Ovary (tissue), 9 donors: Measurements from ENCODE around the gene GBX1. TPM values are rescaled to one million over a fixed set of nuclear protein-coding genes. Genes with fewer than 3 reads are reported as not detected.

ENCODE experiments used
- DNase-seq, 5 donors: peaks; one replicate each; pipeline ENCODE4 v3.0.0-alpha.2; 2019 to 2020
- H3K27ac ChIP-seq, 2 donors: fragments of 200-600 bp; one replicate each; pipeline versions ENCODE4 v1.5.1 to v1.8.0; 2019 to 2022
- H3K27me3 ChIP-seq: fragments of 200-600 bp; one replicate; pipeline ENCODE4 v1.8.0; 2022
- H3K36me3 ChIP-seq: fragments of 200-600 bp; sonication (generic); one replicate; pipeline ENCODE4 v1.5.1; 2019
- H3K4me1 ChIP-seq: one replicate; pipeline ENCODE4 v1.8.1; 2013; ENCODE audit warnings: mild to moderate bottlenecking, moderate library complexity; ENCODE audit not compliant: insufficient read depth
- H3K4me3 ChIP-seq: fragments of 200-600 bp; sonication (generic); one replicate; pipeline ENCODE4 v1.5.1; 2017
- H3K9me3 ChIP-seq, 2 donors: fragments of 200-600 bp in 1 of 2; sonication (generic) in 1 of 2; one replicate each; pipeline versions ENCODE4 v1.5.1 to v1.8.1; 2013 to 2019; ENCODE audit warnings: mild to moderate bottlenecking in 1 of 2, moderate library complexity in 1 of 2
- EP300 ChIP-seq: sonication (generic); formaldehyde crosslinking; IDR thresholded peaks from one replicate; pipeline ENCODE4 v1.6.1; 2017; ENCODE audit warnings: antibody characterized with exemption
- POLR2A ChIP-seq: fragments of 450-650 bp; IDR thresholded peaks from one replicate; pipeline ENCODE4 v1.6.1; 2017; ENCODE audit warnings: antibody characterized with exemption, mild to moderate bottlenecking, moderate library complexity
- WGBS, 3 donors: extraction: QIAGEN DNeasy Blood & Tissue Kit in 1 of 3; methylation state at CpG; one replicate each; pipeline versions ENCODE4 v1.1.5 to v1.1.7; 2013 to 2017; 5-methylcytosine and 5-hydroxymethylcytosine counted together
- intact Hi-C, 4 donors: fragments of 100-400 bp; cut with DNase I; formaldehyde crosslinking; loops; one replicate each; pipeline versions ENCODE4 v1.11.0 to v1.15.1; 2022 to 2023
- polyA plus RNA-seq, 2 donors: library from polyadenylated mRNA; stranded (reverse); fragments of 200-250 nt in 1 of 2; fragments of 350-450 nt in 1 of 2; fragmentation: Illumina TruSeq in 1 of 2; extraction: RNeasy Lipid Tissue Mini Kit (QIAGEN cat#74804) in 1 of 2; gene quantifications; one replicate each; pipeline ENCODE4 v1.2.3, GENCODE V29; 2013 to 2014
- total RNA-seq, 7 donors: library from RNA; depleted of rRNA in 2 of 7; stranded (reverse); fragments of >200 nt in 2 of 7; fragmentation: NEBNext Ultra II Directional in 3 of 7; extraction: Animal tissue kit (Norgen Biotek cat#: 25700) in 3 of 7; gene quantifications; one replicate each; pipeline versions ENCODE4 v1.1.0 to v1.2.4, GENCODE V29; 2016 to 2023
- TF ChIP-seq, protein P1 (sequence below), 3 donors: fragments of 450-650 bp in 2 of 3; fragments of 200-600 bp in 1 of 3; IDR thresholded peaks; one replicate each; pipeline versions ENCODE4 v1.5.1 to v1.8.0; 2016 to 2022; ENCODE audit warnings: antibody characterized with exemption in 3 of 3, mild to moderate bottlenecking in 1 of 3
- donor health status: DM: no; HTN: no; CAD: no; lungs with moderate emphysema.
- donor health status: DM: no; HTN: no; CAD: no.
- donor health status: Bipolar disorder and iron deficiency.
- donor health status: DM: yes; HTN: yes; CAD: no.
- donor health status: DM: no; HTN: no; CAD: no.
- donor health status: DM: yes; HTN: yes; CAD: no.

Gene GBX1
- total and polyA plus RNA-seq, 9 donors = not detected

DNA sequence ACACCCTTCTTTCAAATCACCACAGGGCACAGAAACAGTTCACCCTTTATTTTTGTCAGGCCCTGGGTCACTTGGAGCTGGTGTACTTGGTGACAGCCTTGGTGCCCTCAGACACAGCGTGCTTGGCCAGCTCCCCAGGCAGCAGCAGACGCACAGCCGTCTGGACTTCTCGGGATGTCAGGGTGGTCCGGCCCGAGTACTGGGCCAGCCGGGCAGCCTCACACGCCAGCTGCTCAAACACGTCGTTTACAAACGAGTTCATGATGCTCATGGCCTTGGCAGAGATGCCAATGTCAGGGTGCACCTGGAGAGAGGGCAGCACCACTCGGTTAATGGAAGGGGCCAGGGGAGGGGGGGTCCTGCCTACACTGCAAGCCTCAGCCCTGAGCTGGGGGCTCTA is 40.3 kb upstream of the GBX1 start:
- Histone ChIP-seq H3K27ac (no peak overlapping the region), H3K4me1 (no peaks in the 10 kb centered on the region), H3K9me3 (no peaks in the 10 kb centered on the region), H3K27me3 (no peaks in the 10 kb centered on the region), H3K36me3 (no peaks in the 10 kb centered on the region), H3K4me3 (no peak overlapping the region)
- no peak for DNase-seq
- TF ChIP-seq EP300 (no peak), POLR2A (no peak)
- TF ChIP-seq, protein P1, sequence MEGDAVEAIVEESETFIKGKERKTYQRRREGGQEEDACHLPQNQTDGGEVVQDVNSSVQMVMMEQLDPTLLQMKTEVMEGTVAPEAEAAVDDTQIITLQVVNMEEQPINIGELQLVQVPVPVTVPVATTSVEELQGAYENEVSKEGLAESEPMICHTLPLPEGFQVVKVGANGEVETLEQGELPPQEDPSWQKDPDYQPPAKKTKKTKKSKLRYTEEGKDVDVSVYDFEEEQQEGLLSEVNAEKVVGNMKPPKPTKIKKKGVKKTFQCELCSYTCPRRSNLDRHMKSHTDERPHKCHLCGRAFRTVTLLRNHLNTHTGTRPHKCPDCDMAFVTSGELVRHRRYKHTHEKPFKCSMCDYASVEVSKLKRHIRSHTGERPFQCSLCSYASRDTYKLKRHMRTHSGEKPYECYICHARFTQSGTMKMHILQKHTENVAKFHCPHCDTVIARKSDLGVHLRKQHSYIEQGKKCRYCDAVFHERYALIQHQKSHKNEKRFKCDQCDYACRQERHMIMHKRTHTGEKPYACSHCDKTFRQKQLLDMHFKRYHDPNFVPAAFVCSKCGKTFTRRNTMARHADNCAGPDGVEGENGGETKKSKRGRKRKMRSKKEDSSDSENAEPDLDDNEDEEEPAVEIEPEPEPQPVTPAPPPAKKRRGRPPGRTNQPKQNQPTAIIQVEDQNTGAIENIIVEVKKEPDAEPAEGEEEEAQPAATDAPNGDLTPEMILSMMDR (IDR thresholded peaks at IDR 0.05) = no peak
- 9 to 25% (median 16%) methylated on average over 11 to 12 of the region's 12 CpGs for WGBS, 3 donors
- intact Hi-C loops = no loop called here

DNA sequence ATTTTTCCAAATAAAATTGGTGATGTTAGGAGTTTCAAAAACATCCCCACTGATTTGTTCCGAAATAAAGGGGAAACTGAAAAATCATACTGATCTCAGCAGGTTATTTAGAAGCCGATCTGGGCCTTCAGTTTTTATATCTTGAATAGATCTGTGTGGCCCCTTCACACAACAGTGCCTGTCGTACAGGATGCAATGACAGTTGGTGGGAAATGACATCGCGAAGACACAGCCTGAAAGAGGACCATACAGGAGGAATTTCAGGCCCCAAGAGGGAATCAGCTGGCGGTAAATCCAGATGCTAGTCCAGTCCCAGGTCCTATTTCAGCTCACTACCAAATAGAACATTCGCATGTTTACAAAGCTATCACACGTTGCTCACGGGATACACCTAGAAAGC is 39.8 kb upstream of the GBX1 start:
- no peak for TF ChIP-seq EP300
- intact Hi-C loops = no loop called here
- Histone ChIP-seq H3K9me3 (no peaks in the 10 kb centered on the region), H3K4me3 (no peak overlapping the region), H3K27me3 (no peaks in the 10 kb centered on the region), H3K4me1 (no peaks in the 10 kb centered on the region), H3K27ac (no peak overlapping the region), H3K36me3 (no peaks in the 10 kb centered on the region)
- WGBS, 3 donors = 64 to 67% (median 67%) methylated on average over 9 of the region's 9 CpGs
- DNase-seq = no peak

GRCh38 chr7:151206914-151207313 is 39.4 kb upstream of the GBX1 start:
- Histone ChIP-seq H3K9me3 (no peaks in the 10 kb centered on the region), H3K4me1 (no peaks in the 10 kb centered on the region), H3K27me3 (no peaks in the 10 kb centered on the region), H3K27ac (no peak overlapping the region), H3K36me3 (no peaks in the 10 kb centered on the region), H3K4me3 (no peak overlapping the region)
- no peak for DNase-seq
- intact Hi-C loops = no loop called here
- WGBS, 3 donors = 40 to 47% (median 43%) methylated on average over 9 of the region's 9 CpGs
- TF ChIP-seq, protein P1 (IDR thresholded peaks at IDR 0.05) = no peak
- no peak for TF ChIP-seq EP300
- no peak for TF ChIP-seq POLR2A

DNA sequence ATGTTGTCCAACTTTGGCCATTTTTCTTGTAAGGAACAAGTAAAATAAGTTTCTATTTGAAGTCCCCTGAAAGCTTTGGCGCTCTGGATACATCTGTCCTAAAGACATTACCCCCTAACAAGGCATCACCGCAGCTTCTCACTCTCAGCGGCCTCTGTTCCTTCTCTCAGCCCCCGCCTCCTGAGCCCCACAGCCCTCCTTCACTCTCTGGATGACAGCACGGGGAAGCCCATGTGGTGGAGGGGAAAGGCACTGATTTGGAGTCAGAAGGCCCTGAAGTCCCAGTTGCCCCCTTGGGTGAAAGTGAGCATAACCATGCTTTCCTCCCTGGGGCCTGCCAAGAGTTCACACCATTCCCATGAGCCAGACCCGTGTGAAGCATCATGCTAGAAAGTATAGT is 38.2 kb upstream of the GBX1 start:
- no peaks in the 10 kb centered on the region for H3K36me3 ChIP-seq
- no peak for DNase-seq
- H3K27ac ChIP-seq = no peak overlapping the region
- TF ChIP-seq POLR2A (no peak), EP300 (no peak)
- TF ChIP-seq, protein P1 (IDR thresholded peaks at IDR 0.05) = no peak
- H3K9me3 ChIP-seq = no peaks in the 10 kb centered on the region
- H3K4me1 ChIP-seq = no peaks in the 10 kb centered on the region
- intact Hi-C loops = no loop called here
- H3K4me3 ChIP-seq = no peak overlapping the region
- H3K27me3 ChIP-seq = no peaks in the 10 kb centered on the region
- 63 to 64% (median 64%) methylated on average over 6 of the region's 6 CpGs for WGBS, 3 donors

- Histone ChIP-seq H3K27me3 (no peaks in the 10 kb centered on the region), H3K36me3 (no peaks in the 10 kb centered on the region), H3K4me1 (peaks cover 4% of the 10 kb centered on the region), H3K27ac (no peak overlapping the region), H3K4me3 (no peak overlapping the region), H3K9me3 (no peaks in the 10 kb centered on the region)
- intact Hi-C loops = no loop called here
- TF ChIP-seq, protein P1 (IDR thresholded peaks at IDR 0.05) = no peak
- TF ChIP-seq POLR2A = no peak
- TF ChIP-seq EP300 = no peak
- WGBS, 3 donors = 57 to 69% (median 65%) methylated on average over 48 of the region's 48 CpGs
- no peak for DNase-seq
Observed at GRCh38 chr7:151204383-151205032, 37.0 kb upstream of the GBX1 start.
